ENCODE data around the gene KRR1. TPM values are rescaled to one million over a fixed set of nuclear protein-coding genes. Genes with fewer than 3 reads are reported as not detected.
"Not testable (repeated sequence)": the region's sequence is repeated elsewhere in the genome, so short reads cannot be mapped to it uniquely, and the experiment has no call there.

The KRR1 gene
- total RNA-seq, 2 donors from 2014 or later, result 9.3 to 33.9 TPM

DNA sequence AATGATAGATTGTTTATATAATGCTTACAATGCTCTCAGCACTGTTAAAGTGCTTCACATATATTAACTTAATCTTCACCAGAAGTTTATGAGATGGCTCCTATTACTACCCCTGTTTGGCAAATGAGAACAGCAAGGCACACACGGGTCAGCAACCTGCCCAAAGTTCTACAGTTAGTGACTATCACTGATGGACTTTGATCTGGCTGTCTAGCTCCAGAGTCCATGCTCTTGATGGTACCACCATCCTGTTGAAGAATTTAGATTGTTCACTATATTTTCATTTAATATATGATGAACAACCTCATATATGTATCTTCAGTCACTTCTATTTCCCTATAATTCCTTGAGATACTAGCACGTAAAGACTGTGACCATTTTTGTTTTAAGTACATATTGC is 20.2 kb downstream of the KRR1 start:
- peaks cover 0 to 2% of the 10 kb centered on the region in 2 donors for H3K36me3 ChIP-seq (replicated peaks in 1 of 2; ENCODE audit: insufficient read depth in 1 of 2, low read depth in 2 of 2)
- DNase-seq (no peak), ATAC-seq (no peak)
- TF ChIP-seq CTCF (IDR thresholded peaks at IDR 0.05), result no peak
- TF ChIP-seq POLR2A (IDR thresholded peaks at IDR 0.05), result no peak
- WGBS, 2 donors, result 62 to 68% methylated on average over 2 of the region's 2 CpGs
- H3K4me1 ChIP-seq, result no peaks in the 10 kb centered on the region
- intact Hi-C loops (cut with DNase I), result no loop called here
- no peak overlapping the region for H3K27ac ChIP-seq
- H3K27me3 ChIP-seq, result no peaks in the 10 kb centered on the region
- no peak overlapping the region for H3K4me3 ChIP-seq
- H3K9me3 ChIP-seq, result no peaks in the 10 kb centered on the region

DNA sequence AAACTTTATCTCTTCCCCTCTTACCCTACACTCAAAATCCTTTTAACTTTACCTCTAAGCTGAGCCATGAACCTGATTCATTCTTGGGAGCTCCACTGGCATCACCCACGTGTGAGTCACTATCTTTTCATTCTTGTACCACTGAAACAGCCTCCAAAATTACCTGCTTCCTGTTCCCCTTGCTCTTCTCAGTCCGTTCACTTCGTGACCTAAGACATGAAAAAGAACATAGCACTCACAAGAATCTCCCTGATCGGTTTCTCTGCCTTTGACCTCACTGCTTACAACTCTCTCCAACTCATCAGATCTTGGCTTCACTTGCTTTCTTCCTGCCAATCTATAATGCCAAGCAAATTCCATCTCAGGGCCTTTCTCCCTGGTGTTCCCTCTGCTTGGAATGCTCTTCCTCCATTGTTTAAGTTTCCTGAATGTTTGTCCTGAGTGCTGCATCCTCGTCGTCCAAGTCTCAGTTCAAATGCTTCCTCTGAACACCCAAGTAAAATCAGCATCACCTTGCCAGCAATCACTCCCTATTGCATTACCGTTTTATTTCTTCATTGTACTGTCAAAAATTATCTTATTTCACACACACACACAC is 21.7 kb downstream of the KRR1 start:
- Histone ChIP-seq H3K36me3 (replicated peaks in 1 of 2; ENCODE audit: insufficient read depth in 1 of 2, low read depth in 2 of 2) (peaks cover 0 to 2% of the 10 kb centered on the region in 2 donors), H3K4me1 (no peaks in the 10 kb centered on the region), H3K4me3 (no peak overlapping the region), H3K9me3 (no peaks in the 10 kb centered on the region), H3K27me3 (no peaks in the 10 kb centered on the region), H3K27ac (no peak overlapping the region)
- TF ChIP-seq POLR2A (IDR thresholded peaks at IDR 0.05), result no peak
- DNase-seq (no peak), ATAC-seq (no peak)
- 64 to 66% methylated on average over 7 of the region's 7 CpGs for WGBS, 2 donors
- intact Hi-C loops (cut with DNase I), result no loop called here

DNA sequence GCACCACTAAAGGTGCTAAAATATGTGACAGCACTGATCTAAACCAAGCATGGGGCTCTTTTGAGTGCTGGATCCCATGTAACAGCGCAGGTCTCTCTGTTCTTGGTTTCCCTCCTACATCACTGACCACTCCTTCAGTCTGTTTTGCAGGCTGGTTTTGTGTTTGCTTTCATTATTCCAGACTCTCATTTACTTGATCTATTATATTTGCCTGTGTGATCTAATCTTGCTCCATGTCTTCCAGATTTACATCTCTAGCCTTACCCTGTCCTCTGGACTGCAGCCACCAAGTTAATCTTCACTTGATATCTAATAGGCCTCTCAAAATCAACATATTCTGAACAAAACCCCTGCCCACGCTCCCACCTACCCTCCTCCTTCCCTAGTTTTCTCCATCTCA is 22.2 kb downstream of the KRR1 start:
- Histone ChIP-seq H3K36me3 (replicated peaks in 1 of 2; ENCODE audit: insufficient read depth in 1 of 2, low read depth in 2 of 2) (peaks cover 0 to 2% of the 10 kb centered on the region in 2 donors), H3K27ac (no peak overlapping the region), H3K4me3 (no peak overlapping the region), H3K4me1 (no peaks in the 10 kb centered on the region), H3K27me3 (no peaks in the 10 kb centered on the region), H3K9me3 (no peaks in the 10 kb centered on the region)
- ATAC-seq (no peak), DNase-seq (no peak)
- intact Hi-C loops (cut with DNase I), result no loop called here
- TF ChIP-seq POLR2A (IDR thresholded peaks at IDR 0.05), result no peak
- TF ChIP-seq CTCF (IDR thresholded peaks at IDR 0.05), result no peak
- WGBS, 2 donors, result 73 to 89% methylated on average over 2 of the region's 2 CpGs

DNA sequence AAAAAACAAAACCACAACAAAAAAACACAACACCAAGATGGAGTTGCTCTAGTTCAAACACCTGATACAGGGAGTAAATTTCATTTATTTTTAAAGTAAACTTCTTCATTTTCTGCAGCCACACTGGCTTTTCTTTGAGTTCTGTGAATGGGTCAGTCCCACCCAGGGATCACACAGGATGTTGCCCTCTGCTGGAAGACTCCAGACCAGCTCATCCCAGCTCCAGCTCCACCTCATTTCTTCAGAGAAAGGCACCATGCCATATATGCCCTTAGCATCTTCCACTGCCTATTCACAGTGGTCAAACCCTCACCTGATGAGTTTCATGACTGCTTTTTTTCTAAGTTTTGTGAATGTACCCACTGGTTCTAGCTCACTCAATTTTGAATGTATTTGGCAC is 22.9 kb downstream of the KRR1 start:
- Histone ChIP-seq H3K27me3 (no peaks in the 10 kb centered on the region), H3K36me3 (replicated peaks in 1 of 2; ENCODE audit: insufficient read depth in 1 of 2, low read depth in 2 of 2) (peaks cover 0 to 2% of the 10 kb centered on the region in 2 donors), H3K27ac (no peak overlapping the region), H3K4me1 (no peaks in the 10 kb centered on the region), H3K9me3 (no peaks in the 10 kb centered on the region), H3K4me3 (no peak overlapping the region)
- ATAC-seq, result no peak
- DNase-seq, result peak in 2 of 4 donors; percentile 17 to 31
- peak in 4 of 7 experiments; percentile 11 to 23 (median 16) for TF ChIP-seq CTCF (IDR thresholded peaks at IDR 0.05)
- TF ChIP-seq POLR2A (IDR thresholded peaks at IDR 0.05), result no peak
- intact Hi-C loops (cut with DNase I), result no loop called here

DNA sequence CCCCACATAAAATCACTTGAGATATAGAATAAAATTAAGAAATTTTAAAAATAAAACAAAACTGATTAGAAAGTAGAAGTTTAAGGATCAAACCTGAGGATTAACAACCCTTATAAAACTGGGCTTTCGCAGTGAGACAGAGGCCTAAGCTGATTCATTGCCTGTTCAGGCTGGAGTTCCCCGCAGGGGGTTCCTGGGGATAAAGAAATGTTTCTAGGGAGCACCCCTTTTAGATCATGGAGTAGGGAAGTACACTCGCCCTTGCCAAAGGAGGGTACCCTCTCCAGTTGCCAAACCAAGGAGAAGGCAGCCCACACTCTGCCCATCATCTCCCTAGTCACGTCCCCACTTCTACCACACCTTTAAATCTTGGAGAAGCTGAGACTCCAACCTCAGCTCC is 24.1 kb downstream of the KRR1 start:
- no peaks in the 10 kb centered on the region for H3K36me3 ChIP-seq (replicated peaks in 1 of 2; ENCODE audit: insufficient read depth in 1 of 2, low read depth in 2 of 2)
- no peak for ATAC-seq
- WGBS, 2 donors, result 82 to 89% methylated on average over 4 of the region's 4 CpGs
- no peak overlapping the region for H3K4me3 ChIP-seq
- intact Hi-C loops (cut with DNase I), result no loop called here
- no peaks in the 10 kb centered on the region for H3K4me1 ChIP-seq
- H3K9me3 ChIP-seq, result no peaks in the 10 kb centered on the region
- DNase-seq, result no peak
- TF ChIP-seq CTCF (IDR thresholded peaks at IDR 0.05), result no peak
- no peak for TF ChIP-seq POLR2A (IDR thresholded peaks at IDR 0.05)
- no peaks in the 10 kb centered on the region for H3K27me3 ChIP-seq
- no peak overlapping the region for H3K27ac ChIP-seq

- H3K9me3 ChIP-seq; H3K4me1 ChIP-seq; intact Hi-C loops (cut with DNase I); H3K27ac ChIP-seq; ATAC-seq; H3K27me3 ChIP-seq; H3K4me3 ChIP-seq; H3K36me3 ChIP-seq (replicated peaks in 1 of 2; ENCODE audit: insufficient read depth in 1 of 2, low read depth in 2 of 2); DNase-seq: not testable (repeated sequence)
- 81 to 85% methylated on average over 2 of the region's 2 CpGs for WGBS, 2 donors
Measured at GRCh38 chr12:75484450-75484849, 27.0 kb downstream of the KRR1 start.
